T-helper 9 cell (primary cell): ENCODE data around the gene STX10.
A peak's percentile ranks its signal among the peaks of the same experiment; 100 is the strongest.
"Not testable (repeated sequence)": the region's sequence is repeated elsewhere in the genome, so short reads cannot be mapped to it uniquely, and the experiment has no call there.

Source experiments
- DNase-seq: peaks from one replicate; pipeline ENCODE4 v3.0.0-alpha.2; 2020
- total RNA-seq, 2 donors: gene quantifications; one replicate each; lab custom pipeline; 2026; lab: John Stamatoyannopoulos, UW

Gene STX10
- 23.2 to 48.0 reads per million in 2 donors for total RNA-seq

DNA sequence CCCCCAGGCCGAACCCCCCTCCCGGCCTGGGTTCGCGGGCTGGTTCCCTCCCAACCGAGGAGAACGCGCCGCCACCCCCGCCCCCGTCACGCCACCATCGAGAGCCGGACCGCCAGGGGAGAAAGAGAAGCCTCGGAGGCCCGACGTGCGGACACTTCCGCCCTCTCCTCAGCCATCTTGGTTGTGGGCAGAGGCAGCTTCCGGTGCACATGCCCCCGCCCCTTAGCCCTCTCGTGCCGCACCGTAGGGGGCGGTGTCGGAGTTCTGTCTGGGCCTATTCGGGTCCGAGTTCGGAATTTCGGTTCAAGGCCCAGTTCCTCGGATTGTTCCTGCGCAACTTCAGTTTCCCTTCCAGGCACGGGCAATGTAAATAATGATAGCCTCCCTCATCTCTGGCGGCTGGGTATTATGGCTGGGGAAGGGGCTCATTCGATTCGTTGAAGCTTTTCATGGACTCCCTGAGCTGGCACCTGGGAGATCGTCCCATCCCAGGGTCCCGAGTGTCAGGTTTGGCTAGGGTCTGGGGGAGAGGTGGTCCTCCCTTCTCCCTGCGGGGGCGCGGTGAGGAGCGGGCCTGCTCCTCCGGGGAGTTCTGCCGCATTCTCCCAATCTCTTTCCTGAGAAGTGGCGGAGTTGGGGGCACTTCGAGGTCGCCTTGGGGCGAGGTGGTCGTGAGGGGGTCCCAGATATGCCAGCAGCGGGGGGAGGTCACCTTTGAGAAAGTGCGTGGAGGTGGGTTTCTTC is at the start of gene STX10, which contains the start of gene IER2:
Gene STX10 (minus strand): TSS at position 189 of the 744 bp plus-strand sequence. CDS start 202 bp downstream, outside the sequence.
Gene IER2 (plus strand): TSS at position 225 of the 744 bp plus-strand sequence. CDS start 2,776 bp downstream, outside the sequence.
- peak; percentile 86 for DNase-seq

DNA sequence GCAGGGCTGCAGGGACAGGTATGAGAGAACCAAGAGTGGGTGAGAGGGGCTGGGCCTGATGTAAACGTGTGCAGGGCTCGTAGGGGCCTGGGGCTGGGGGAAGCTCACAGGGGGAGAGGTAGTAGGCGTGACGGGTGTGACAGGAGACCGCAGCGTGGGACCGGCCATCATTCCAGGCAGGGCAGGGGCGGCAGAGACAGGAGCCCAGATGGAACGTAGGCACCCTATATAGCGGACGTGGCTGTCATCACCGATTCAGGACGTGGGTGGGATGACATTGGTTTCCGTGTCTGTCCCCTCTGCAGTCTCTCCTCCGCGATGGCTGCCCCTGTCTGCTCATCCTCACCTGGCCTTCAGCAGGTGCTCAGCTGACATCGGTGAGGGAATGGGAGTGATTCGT is 48.5 kb upstream of the STX10 start:
- no peak for DNase-seq

- DNase-seq, result peak; percentile 55
These were observed 45.5 kb upstream of the STX10 start for GRCh38 chr19:13195678-13196077.

DNA sequence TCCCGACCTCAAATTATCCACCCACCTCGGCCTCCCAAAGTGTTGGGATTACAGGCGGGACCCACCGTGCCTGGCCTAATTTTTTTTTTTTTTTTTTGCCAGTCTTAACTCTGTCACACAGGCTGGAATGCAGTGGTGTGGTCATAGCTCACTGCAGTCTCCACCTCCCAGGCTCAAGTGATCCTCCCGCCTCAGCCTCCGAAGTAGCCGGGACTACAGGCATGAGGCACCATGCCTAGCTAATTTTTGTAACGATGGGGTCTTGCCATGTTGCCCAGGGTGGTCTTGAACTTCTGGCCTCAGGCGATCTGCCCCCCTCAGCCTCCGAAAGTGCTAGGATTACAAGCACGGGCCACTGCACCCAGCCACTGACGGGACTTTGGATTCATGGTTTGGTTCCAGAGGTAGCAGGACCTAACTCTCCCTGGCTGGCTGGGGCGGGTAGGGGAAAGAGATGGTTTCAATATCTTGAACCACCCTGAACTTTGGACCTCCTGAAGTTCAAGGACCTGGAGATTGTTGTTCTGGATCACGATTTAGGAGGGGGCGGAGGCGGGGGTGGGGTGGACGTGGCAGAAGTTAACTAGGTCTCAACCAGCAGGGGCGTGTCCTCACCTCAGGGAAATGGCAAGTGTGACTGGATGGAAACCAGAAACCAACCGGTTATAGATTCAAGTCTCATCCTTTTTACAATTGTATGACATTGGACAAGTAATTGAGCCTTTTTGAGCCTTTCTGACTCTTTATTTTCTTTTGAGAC is 40.8 kb upstream of the STX10 start:
- no peak for DNase-seq

DNA sequence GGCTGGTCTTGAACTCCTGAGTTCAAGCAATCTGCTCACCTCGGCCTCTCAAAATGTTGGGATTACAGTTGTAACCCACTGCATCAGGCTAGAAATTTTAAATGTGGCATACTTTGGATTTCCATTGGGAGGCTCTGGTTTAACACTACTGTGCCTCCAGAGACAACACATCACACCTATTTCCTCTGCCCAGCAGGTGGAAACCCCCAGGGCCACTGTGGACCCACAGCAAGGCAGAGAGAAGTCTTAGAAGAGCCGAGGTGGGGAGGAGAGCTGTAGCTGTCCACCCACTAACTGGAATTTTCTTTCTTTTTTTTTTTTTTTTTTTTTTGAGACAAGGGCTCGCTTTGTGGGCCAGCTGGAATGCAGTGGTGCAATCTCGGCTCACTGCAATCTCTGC is 39.4 kb upstream of the STX10 start:
- DNase-seq, result no peak

- no peak for DNase-seq
These were observed 37.2 kb upstream of the STX10 start for GRCh38 chr19:13187419-13187818.

DNA sequence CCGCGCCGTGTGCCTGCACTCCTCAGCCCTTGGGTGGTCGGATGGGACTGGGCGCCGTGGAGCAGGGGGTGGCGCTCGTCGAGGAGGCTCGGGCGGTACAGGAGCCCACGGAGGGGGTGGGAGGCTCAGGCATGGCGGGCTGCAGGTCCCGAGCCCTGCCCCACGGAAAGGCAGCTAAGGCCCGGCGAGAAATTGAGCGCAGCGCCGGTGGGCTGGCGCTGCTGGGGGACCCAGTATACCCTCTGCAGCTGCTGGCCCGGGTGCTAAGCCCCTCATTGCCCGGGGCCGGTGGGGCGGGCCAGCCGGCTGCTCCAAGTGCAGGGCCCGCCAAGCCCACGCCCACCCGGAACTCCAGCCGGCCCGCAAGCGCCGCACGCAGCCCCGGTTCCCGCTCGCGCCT is 36.5 kb upstream of the STX10 start:
- DNase-seq, result not testable (repeated sequence)

DNA sequence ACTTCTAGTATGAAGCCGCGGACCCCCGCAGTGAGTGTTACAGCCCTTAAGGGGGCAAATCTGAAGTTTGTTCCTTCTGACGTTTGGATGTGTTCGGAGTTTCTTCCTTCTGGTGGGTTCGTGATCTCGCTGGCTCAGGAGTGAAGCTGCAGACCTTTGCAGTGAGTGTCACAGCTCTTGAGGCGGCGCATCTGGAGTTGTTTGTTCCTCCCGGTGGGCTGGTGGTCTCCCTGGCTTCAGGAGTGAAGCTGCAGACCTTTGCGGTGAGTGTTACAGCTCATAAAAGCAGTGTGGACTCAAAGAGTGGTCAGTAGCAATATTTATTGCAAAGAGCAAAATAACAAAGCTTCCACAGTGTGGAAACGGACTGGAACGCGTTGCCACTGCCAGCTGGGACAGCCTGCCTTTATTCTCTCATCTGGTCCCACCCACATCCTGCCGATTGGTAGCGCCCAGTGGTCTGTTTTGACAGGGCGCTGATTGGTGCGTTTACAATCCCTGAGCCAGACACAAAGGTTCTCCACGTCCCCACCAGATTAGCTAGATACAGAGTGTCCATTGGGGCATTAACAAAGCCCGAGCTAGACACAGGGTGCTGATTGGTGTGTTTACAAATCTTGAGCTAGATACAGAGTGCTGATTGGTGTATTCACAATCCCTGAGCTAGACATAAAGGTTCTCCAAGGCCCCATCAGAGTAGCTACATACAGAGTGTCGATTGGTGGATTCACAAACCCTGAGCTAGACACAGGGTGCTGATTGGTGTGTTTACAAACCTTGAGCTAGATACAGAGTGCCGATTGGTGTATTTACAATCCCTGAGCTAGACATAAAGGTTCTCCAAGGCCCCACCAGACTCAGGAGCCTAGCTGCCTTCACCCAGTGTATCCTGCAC is 35.8 kb upstream of the STX10 start:
- not testable (repeated sequence) for DNase-seq

GRCh38 chr19:13184926-13185325 is 34.8 kb upstream of the STX10 start:
- DNase-seq, result not testable (repeated sequence)

DNA sequence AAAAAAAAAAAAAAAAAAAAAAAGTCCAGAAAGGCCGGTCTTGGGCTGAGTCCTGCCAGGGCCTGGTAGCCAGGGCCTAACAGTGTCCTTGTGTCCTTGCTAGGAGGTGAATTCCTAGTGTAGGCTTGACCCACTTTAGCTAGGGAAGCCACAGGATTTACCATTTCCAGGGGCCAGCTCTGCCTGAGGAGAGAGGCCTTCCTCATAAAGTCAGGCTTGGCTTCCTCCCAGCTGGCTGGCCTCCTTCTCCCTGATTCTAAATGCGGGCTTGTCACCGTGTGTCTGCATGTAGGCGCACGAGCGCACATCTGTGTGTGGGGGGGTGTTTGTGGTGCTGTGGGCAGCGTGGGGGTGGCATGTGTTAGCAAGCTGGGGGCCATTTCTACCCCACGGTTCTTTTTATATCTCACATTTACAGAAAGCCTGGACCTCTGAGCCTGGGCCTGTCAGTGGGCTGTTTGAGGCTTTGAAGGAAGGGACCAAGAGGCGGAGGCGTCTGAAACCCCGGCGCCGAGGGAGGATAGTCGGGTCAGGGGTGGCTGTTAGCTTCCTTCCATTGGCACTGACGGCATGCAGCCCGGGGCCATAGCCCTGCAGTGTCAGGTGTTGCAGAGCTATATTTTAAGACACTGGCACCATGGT is 31.7 kb upstream of the STX10 start:
- no peak for DNase-seq

DNA sequence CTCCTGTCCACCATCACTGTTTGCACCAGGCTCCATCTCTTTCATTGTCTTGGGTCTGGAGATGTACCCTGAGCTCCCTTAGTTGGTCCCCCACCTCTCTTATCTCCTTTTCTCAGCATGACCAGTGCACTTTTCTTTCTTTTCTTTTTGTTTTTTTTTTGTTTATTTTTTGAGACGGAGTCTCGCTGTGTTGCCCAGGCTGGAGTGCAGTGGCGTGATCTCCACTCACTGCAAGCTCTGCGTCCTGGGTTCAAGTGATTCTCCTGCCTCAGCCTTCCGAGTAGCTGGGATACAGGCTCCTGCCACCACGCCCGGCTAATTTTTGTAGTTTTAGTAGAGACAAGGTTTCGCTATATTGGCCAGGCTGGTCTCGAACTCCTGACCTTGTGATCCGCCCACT is 28.1 kb upstream of the STX10 start:
- DNase-seq, result not testable (repeated sequence)

DNA sequence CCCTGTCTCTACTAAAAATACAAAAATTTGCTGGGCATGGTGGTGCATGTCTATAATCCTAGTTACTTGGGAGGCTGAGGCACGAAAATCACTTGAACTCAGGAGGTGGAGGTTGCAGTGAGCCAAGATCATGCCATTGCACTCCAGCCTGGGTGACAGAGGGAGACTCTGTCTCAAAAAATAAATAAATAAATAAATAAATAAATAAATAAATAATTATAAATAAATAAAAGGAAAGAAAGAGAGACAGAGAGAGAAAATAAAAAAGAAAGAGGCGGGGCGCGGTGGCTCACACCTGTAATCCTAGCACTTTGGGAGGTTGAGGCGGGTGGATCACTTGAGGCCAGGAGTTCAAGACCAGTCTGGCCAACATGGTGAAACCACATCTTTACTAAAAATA is 27.4 kb upstream of the STX10 start:
- not testable (repeated sequence) for DNase-seq

- DNase-seq, result no peak
These were observed 26.2 kb upstream of the STX10 start for GRCh38 chr19:13176345-13176744.

DNA sequence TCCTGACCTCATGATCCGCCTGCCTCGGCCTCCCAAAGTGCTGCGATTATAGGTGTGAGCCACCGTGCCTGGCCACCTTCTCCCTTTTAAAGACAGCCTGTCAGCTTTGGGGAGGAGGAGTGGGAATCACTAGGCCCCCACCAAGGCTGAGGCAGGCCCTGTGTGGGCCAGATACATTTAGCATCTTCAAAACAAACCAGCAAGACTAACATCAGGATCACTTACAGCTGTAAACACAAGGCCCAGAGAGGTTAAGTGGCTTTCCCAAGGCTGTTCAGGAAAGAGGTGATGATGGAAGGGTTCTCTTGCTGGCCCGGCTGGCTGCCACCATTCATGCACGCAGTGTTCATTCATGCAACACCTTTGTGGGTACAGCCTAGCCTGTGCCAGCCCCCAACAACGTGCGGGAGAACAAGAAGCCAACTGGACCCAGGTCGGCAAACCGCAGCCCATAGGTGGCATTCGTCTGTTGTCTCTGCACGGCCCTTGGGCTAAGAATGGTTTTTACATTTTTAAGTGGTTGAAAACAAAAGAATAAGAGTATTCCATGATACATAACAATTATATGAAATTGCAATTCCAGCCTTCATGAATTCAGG is 23.1 kb upstream of the STX10 start:
- no peak for DNase-seq

DNA sequence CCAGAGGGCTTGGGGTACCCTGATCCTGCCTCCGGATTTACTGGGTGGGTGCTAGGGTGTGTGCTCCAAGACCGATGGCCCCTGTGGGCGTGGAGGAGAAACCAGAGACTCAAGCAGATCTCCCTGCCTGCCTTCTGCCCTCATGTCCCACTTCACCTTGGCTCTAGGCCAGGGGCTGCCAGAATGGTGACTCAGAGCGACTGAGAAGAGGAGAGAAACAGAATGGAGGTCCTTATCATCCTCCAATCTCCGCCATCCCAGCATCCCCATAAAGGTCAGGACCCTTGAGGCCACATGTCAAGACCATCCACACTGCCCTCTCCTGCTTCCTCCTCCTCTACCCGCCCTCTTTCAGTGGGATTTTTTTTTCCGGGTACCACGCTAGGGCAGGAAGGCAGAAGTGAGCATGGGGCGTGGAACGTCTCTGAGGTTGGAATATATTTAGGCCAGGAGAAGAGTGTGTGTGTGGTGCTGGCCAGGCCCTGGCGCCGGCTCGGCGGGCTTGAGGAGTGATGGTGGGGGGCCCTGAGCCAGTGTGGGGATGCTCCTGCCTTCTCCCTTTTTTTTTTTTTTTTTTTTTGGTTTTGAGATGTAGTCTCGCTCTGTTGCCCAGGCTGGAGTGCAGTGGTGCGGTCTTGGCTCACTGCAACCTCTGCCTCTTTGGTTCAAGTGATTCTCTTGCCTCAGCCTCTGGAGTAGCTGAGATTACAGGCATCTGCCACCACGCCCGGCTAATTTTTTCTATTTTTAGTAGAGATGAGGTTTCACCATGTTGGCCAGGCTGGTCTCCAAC is 22.4 kb upstream of the STX10 start:
- peak; percentile 76 for DNase-seq

GRCh38 chr19:13171146-13171545 is 21.0 kb upstream of the STX10 start:
- DNase-seq, result no peak

GRCh38 chr19:13169769-13170168 is 19.6 kb upstream of the STX10 start:
- DNase-seq, result no peak

- DNase-seq, result not testable (repeated sequence)
These were observed 16.0 kb upstream of the STX10 start for GRCh38 chr19:13166151-13166550.

DNA sequence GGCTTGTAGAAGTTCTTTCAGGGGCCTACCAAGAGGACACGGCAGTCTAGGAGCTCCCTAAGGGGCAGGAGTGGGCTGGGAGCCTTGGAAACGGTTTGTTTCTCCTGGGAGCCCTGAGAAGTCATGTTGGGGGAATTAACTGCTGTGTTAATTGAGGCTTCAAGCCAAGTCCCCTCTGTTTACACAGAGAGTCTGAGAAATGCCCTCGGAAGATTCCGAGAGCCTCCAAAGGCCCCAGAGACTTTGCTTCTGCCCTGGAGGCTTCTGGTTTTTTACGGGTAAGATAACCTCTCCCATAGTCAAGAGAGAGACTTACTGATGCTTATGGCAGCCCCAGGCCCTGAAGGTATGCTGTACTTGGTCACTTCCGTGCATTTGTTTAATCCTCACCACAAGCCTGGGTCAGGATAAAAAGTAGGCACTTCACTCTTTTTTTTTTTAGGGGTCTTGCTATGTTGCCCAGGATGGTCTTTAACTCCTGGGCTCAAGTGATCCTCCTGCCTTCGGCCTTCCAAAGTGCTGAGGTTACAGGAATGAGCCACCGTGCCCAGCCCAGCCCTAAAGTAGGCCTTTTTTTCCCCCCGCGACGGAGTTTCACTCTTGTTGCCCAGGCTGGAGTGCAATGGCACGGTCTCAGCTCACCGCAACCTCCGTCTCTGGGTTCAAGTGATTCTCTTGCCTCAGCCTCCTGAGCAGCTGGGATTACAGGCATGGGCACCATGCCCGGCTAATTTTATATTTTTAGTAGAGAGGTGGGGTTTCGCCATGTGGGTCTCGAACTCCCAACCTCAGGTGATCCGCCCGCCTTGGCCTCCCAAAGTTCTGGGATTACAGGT is 15.2 kb upstream of the STX10 start:
- DNase-seq, result no peak
